HG03280 (cell line): ENCODE measurements around the gene EHBP1.
"Not testable (repeated sequence)": the region's sequence is repeated elsewhere in the genome, so short reads cannot be mapped to it uniquely, and the experiment has no call there.

ENCODE experiments used
- ATAC-seq: cut with Tn5 transposase; IDR thresholded peaks from one replicate; pipeline ENCODE4 v1.9.1; 2021; ENCODE audit warnings: mild to moderate bottlenecking, moderate library complexity; ENCODE audit not compliant: unreplicated experiment

EHBP1 gene

DNA sequence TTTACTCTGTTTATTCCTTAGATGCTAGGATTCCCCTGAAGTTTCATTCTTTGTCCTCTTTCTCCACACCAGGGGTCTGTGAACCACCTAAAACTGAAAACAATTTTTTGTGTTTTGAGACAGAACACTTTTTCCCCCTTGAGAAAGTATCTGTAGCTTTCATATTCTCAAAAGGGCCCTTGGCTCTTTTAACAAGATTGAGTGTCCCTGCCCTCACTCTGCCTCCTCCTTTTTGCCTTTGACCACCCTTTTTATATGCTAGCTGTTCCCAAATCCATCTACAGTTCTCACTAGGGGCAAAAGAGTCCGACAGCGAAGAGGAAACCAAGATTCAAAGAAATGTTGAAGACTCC lies 883 bp upstream of the EHBP1 start:
- no peak for ATAC-seq

DNA sequence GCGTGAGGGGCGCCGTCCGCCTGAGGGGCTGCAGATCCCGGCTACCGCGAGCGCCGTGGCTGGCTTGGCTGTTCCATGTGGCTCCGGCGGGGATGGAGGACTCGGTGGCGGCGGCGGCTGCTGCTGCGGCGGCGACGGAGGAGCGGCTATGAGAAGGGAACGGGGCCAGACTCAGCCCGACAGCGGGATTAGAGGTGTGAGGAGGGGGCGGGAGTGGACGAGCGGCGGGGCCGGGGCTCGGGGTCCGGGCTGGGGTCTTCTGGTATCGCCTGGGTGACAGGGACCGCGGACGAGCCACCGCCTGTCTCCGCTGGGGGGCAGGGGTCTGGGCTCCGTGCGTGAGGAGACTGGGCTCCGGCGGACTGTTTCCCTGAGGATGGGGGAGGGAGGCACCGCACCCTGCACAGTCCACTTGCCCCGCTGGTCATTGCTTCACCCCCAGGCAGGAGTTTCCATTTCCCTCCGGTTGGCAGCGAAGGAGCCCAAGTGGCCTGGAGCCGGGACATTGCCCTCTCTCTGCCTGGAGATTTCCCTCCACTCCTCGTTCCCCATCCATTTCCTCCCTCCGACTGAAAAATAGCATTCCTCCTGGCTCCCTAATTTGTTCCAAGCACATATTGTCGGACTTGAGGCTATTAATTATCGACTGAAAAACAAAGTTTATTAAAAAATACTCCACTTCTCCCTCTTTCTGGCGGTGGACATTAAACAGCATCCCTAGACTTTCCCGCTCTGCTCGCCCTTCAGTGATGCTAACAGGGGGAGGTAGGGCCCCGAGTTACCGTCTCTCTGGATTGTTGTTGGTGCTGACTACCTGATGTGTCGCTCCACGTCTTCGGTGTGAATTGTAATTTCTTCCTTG lies 577 bp downstream of the EHBP1 start:
- ATAC-seq, result peak; percentile 2

DNA sequence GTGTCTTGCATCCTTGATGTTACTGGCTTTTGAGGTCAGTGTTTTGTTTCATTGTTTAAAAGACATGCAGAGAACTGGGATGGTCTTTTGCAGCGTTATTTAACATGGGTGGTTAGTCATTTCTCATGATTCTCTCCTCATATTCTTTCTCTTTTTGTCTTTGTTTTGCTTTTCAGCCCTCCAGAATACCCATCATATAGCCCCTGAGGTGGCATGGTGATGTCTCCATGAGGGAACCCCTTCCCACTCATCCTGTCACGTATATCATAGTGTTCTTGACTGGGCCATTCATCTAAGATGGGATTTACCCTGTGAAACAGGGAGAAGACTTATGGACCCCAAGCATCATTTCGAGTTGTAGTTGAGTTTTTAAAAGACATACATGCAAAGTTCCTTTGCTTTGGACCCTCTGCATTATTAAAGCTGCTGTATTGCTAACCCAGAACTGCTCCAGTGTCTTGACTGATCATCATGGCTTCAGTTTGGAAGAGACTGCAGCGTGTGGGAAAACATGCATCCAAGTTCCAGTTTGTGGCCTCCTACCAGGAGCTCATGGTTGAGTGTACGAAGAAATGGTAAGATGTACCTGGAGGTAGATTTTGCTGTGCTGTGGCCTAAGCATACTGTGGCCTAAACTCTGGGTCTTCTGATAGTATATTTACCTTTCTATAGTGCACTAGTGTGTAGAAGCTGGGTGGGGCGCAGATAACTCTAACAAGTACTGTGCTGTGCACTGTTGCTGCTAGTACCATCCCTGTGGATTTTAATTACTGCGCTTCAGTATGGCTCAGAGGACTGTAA lies 1.4 kb downstream of the EHBP1 start:
- ATAC-seq, result no peak

DNA sequence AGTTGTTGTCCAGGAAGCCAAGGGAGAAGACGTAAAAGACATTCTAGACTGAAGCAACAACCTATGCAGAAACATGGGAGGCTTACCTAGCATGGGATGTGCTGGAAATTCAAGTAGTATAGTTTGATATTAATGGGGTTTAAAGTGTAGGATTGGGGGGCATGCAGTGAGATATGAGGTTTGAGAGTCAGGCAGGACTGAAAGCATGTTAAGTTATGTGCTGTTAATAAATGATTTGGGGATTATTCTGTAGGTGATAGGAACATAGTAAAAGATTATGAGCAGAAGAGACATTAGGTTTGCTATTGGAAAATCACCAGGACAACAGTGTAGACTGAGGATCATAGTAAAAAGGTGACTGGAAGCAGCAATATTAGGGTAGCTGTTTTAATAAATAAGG lies 3.2 kb downstream of the EHBP1 start:
- no peak for ATAC-seq

DNA sequence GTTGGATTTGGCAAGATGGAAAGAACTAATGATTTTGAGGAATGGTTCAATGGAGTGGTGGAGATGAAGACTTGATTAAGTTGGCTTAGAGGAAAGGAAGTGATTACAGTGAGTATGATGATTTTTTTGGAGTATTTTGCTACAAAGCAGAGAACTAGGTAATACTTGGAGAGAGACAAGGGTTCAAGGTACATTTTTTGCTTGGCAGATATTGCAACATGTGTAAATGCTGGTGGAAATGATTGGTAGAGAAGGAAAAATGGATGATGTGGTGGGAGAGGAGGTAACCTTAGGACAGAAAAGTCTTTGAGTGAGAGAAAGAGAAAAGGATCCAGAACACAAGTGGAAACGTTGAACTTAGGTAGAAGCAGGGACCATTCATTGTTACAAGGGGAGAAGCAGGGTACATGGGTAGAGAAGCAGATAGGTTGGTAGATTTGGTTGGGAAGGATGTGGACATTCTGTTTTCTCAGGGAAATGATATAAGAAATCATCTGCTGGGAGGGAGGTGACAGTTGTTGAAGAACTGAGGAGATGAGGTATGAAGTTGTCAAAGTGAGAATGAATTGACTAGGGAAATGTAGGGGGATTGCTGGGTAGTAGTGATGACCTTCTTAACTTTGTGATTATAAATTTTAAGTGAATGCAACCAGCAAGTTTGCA lies 6.5 kb downstream of the EHBP1 start:
- no peak for ATAC-seq

DNA sequence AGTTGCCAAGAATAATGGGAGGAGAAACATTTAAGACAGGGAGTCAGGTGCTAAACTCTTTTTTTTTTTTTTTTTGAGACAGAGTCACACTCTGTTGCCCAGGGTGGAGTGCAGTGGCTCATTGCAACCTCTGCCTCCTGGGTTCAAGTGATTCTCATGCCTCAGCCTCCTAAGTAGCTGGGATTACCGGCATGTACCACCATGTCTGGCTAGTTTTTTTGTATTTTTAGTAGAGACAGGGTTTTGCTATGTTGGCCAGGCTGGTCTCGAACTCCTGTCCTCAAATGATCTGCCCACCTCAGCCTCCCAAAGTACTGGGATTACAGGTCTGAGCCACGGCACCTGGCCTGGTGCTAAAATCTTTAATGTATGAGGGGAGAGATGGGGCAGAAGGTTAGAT lies 7.7 kb downstream of the EHBP1 start:
- not testable (repeated sequence) for ATAC-seq

DNA sequence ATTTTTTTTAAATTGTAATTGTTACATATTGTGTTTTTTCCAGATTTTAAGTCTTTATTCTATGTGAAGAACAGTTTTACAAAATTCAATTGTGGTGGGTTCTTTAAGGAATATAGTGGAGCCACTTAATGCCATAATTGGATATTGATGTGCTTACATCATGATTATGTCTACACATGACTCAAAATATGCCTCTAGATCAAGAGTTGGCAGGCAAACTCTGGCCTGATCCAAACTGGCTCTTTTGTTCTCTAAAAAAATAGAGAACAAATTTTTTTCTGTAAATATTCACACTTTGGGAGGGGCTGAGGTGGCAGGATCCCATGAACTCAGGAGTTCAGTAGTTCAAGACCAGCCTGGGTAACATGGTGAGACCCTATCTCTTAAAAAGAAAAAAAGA lies 8.3 kb downstream of the EHBP1 start:
- no peak for ATAC-seq

DNA sequence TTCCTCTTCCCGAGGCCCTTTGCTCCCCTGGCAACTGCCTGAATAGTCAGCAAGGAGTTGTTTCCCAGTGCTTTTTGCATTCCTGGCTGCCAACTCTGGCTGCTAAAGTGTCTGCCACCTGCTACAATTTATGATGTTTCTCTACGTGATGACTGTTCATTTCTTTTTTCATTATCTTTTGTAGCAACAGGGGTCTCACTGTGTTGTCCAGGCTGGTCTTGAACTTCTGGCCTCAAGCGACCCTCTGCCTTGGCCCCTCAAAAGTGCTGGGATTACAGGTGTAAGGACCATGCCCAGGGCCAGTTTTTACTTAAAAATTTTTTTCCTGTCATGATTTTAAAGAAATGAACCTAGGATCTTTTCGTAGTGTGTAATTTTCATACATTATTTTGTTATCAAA lies 11.3 kb downstream of the EHBP1 start:
- ATAC-seq, result no peak

DNA sequence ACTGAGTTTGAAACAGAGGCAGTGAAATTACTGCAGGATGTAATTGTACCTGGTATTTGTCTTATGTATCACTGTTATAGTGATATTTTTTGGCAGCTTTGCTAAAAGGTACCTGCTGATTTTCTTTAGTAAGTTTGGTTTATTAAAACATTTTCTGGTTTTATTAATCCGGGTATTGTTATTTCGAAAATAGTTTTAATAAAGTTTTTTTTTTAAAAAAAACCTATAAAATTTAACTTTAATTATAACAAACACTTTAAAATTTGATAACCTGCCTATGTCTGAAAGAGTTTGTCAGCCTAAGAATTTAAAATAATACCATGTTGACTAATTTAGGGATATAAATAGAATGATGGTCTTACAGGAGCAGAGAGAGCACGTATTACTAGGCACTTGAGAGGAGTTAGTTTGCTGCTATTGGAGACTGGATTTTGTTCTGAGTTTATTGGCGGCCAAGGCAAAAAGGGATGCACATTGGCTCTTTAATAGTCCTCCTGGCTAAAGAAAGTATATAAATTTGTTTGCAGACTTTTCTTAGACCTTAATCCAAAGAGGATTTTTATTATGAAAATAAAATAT lies 12.1 kb downstream of the EHBP1 start:
- no peak for ATAC-seq

DNA sequence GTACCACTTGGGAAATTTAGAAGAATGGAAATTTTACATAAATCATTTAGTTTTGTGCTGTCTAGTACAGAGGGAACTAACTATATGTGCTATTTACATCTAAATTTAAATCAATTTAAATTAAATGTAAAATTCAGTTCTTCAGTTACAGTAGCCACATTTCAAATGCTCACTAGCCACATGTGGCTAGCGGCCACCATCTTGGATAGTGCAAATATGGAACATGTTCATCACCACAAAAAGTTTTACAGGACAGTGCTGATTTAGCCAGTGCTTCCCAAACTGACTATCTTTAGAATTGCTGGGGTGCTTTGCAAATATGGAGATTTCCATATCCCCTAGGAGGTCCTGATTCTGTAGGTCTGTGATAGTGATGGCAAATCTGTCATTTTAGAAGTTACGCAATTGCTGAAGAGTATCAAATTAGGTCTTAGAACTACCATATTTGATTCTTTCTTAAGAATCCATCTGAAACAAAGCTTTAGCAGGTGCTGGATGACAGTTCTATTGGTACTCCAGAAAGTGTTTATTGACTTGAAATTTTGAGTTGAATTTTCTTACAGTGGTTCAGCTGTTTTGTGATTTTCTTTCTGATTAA lies 12.8 kb downstream of the EHBP1 start:
- ATAC-seq, result no peak

DNA sequence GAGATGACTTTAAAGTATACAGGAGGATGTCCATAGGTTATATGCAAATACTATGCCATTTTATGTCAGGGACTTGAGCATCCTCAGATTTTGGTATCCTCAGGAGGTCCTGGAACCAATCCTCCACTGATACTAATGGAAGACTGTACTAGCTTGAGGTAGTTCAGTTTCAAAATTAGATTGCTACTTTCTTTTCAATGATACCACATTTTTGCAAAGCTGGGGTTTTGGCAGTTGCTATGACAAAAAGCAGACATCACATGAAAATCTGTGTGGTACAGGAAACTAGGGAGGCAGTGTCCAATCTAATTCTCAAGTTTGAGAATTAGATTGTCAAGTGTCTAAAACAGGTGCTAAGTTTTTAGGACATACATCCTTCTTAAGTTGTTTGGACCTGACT lies 14.2 kb downstream of the EHBP1 start:
- no peak for ATAC-seq

DNA sequence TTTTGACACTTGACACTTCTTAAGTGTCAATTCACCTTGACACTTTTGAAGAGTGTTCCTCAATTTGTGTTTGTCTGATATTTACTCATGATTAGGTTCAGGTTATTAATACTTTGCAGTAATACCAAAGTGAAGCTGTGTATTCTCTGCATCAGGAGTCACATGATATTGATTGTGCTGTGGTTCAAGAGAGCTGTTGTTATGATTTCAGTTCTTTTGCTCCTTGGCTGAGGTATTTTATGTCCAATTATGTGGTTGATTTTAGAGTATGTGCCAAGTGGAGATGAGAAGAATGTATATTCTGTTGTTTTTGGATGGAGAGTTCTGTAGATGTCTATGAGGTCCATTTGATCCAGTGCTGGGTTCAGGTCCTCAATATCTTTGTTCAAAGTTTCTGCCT lies 17.2 kb downstream of the EHBP1 start:
- ATAC-seq, result no peak

DNA sequence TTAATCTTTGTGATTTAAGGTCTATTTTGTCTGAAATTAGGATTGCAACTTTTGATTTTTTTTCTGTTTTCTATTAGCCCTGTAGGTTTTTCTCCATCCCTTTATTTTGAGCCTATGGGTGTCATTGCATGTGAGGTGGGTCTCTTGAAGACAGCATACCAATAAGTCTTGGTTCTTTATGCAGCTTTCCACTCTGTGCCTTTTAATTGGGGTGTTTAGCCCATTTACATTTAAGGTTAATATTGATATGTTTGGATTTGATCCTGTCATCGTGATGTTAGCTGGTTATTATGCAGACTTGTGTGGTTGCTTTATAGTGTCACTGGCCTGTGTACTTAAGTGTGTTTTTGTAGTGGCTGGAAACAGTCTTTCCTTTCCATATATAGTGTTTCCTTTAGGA lies 17.7 kb downstream of the EHBP1 start:
- ATAC-seq, result no peak

DNA sequence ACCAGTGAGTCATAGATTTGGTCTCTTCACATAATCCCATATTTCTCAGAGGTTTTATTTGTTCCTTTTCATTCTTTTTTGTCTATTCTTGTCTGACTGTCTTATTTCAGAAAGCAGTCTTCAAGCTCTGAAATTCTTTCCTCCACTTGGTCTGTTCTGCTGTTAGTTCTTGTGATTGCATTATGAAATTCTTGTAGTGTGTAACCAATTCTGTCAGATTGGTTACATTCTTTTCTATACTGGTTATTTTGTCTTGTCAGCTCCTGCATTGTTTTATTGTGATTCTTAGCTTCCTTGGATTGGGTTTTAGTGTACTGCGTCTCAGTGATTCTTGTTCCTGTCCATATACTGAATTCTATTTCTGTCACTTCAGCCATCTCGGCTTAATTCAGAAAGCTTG lies 18.6 kb downstream of the EHBP1 start:
- ATAC-seq, result no peak

DNA sequence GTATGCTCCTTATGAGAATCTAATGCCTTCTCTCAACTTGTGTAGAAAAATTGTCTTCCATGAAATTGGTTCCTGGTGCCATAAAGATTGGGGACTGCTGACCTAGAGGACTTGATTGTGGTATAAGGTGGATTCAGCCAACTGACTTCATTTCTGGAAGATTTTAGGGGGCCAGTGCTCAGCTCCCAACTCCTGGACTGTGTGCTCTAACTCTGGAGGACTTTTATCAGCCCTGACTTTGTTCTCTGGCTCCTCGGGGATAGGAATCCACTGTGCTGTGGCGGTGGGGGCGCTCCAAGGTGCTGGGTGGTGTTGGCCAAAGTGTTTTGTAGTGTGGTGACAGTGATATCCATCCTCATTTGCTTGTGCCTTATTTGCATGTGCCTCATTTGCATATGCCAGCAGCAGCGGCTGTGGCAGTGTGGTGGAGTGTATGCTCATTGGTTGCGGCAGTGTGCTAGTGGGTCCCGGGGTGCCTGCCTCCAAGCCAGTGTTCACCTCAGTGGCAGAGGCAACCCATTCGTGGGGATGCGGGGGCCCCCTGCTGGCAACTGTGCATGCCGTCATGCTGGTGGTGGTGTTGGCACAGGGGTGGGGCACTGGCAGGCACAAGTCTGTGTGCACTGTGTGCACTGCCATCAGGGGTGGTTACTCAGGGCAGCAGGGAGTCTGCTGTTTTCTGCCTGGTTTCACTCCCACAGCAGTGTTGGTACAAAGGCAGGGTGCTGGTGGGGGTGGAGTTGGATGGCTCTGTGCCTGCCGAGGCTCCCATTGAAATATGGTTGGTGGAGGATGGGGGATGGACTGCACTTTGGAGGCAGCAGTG lies 19.6 kb downstream of the EHBP1 start:
- no peak for ATAC-seq

DNA sequence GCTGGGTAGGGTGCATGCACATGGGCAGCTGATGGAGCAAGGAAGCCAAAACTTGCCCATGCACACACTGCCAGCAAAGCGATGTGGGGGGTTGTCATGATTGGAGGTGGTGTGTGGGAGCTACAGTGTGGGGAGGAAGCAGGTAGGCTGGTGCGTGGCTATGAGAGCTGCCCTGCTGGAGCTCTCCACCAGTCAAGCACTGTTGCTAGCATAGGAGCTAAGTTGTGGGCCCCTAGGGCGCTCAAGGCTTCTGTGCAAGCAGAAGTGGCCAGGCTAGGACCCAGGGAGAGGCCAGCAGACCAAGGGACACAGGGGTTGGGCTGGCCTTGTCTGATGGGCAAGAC lies 20.2 kb downstream of the EHBP1 start:
- no peak for ATAC-seq

DNA sequence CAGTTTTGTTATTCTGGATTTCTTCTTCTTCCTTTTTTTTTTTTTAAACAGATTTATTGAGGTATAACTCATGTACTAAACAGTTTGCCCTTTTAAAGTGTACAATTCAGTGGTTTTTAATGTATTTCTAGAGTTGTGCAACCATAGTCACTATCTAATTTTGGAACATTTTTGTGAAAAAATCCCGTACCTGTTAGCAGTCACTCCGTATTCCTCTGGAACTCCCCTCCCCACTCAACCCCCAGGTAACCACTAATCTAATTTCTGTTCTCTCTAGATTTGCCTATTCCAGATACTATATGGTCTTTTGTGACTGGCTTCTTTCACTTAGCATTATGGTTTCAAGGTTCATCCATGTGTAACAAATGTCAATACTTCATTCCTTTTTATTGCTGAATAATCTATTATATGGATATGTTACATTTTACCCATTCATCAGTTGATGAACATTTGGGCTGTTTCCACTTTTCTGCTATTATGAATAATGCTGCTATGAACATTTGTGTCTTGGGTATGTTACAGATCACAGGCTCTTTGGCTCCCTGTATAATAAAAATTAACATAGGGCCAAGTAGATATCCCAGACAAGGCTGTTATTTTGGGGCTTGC lies 21.9 kb downstream of the EHBP1 start:
- ATAC-seq, result no peak

DNA sequence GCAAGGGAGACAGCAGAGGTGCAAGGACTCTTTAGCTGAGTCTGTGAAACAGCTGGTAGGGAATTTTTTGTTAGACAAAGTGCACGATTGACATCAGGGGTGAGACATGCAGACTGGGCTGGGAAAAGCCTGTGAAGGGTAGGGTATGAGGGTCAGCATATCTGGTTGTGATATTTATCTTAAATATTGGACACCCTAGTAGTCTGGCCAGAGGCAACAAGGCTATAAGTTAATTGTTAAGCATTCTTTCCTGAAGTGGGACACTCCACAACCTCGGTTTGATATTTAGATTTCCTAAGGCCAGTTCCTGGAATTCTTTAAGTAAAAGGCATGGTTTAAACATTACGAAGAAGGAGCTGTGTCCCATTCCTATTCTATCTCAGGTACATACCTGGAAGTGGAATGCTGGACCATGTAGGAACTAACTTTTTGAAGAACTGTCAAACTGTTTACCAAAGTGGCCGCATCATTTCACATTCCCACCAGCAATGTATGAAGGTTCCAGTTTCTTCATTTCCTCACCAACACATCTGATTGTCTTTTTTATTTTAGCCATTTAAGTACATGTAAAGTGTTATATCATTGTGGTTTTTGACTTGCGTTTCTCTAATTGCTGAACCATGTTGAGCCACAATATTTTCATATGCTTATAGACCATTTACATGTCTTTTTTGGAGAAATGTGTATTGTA lies 22.5 kb downstream of the EHBP1 start:
- ATAC-seq, result no peak

DNA sequence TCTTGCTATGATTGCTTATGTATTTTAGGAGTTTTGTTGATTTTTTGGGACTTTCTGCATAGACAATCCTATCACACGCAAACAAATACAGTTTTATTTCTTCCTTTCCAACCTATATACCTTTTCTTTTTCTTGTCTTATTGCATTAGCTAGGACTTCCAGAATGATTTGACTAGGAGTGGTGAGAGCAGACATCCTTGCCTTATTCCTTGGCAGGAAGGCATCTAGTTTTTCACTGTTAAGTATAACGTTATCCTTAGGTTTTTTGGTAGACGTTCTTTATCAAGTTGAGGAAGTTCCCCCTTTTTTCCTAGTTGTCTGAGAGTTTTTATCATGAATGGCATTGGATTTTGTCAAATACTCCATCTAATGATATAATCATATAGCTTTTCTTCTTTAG lies 25.8 kb downstream of the EHBP1 start:
- ATAC-seq, result no peak
